Measurements from ENCODE around the gene CELSR2. TPM values are rescaled to one million over a fixed set of nuclear protein-coding genes. Genes with fewer than 3 reads are reported as not detected.

CELSR2 gene
- polyA plus RNA-seq, 1 donor (not counting 4 experiments of a cell fraction or from before 2014, with no cell fraction given) = 7.3 TPM

DNA sequence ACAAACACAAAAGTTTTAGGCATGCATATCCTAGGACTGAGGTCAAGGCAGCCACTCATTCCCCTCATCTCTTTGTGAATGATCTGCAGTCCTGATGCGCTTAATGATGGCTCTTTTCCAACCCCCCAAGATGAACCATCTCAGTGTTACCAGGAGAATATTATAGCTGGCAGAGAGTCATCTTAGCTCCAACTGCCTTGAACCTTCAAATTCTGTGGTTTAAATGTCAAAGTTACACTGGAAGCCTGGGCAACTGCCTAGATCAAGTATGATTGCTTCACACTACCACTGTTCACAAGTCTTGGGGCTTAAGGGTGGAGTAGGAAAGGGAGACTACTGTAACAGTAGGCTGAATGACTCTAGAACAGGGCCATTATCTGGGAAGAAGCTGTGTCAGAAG is 65.5 kb downstream of the CELSR2 start:
- dilution Hi-C loops (cut with MboI; ENCODE audit: extremely low pct_ligation_motif_present, low sequenced_read_pairs) = no loop called here
- no peaks in the 10 kb centered on the region for H3K79me2 ChIP-seq (ENCODE audit: control insufficient read depth, insufficient read depth, low read length)
- no peak overlapping the region for H3K4me2 ChIP-seq (ENCODE audit: control insufficient read depth, extremely low read depth, insufficient read depth, low read depth, low read length)
- H3K9ac ChIP-seq (ENCODE audit: control insufficient read depth, extremely low read depth, insufficient read depth, low read length) = no peak overlapping the region
- H3K4me1 ChIP-seq (ENCODE audit: control insufficient read depth, extremely low read depth, insufficient read depth, low read length) = no peaks in the 10 kb centered on the region
- TF ChIP-seq, protein P1, sequence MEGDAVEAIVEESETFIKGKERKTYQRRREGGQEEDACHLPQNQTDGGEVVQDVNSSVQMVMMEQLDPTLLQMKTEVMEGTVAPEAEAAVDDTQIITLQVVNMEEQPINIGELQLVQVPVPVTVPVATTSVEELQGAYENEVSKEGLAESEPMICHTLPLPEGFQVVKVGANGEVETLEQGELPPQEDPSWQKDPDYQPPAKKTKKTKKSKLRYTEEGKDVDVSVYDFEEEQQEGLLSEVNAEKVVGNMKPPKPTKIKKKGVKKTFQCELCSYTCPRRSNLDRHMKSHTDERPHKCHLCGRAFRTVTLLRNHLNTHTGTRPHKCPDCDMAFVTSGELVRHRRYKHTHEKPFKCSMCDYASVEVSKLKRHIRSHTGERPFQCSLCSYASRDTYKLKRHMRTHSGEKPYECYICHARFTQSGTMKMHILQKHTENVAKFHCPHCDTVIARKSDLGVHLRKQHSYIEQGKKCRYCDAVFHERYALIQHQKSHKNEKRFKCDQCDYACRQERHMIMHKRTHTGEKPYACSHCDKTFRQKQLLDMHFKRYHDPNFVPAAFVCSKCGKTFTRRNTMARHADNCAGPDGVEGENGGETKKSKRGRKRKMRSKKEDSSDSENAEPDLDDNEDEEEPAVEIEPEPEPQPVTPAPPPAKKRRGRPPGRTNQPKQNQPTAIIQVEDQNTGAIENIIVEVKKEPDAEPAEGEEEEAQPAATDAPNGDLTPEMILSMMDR (optimal IDR thresholded peaks at IDR 0.05 in 1 of 3, IDR thresholded peaks at IDR 0.05 in 1 of 3, conservative IDR thresholded peaks at IDR 0.05 in 1 of 3; ENCODE audit: extremely low read depth in 1 of 3, insufficient read depth in 2 of 3, low read length in 3 of 3) = no peak
- TF ChIP-seq EZH2 (IDR thresholded peaks at IDR 0.05; ENCODE audit: low read length) = no peak
- DNase-seq (ENCODE audit: low read depth, low spot score) = no peak
- FAIRE-seq = no peak
- H2AFZ ChIP-seq (ENCODE audit: control insufficient read depth, low read length) = no peak overlapping the region
- H3K36me3 ChIP-seq (ENCODE audit: control insufficient read depth in 2 of 2, extremely low read depth in 1 of 2, insufficient read depth in 2 of 2, low read length in 2 of 2) = no peaks in the 10 kb centered on the region
- H3K27ac ChIP-seq (ENCODE audit: control insufficient read depth, insufficient read depth, low read length) = no peak overlapping the region
- no peaks in the 10 kb centered on the region for H3K9me3 ChIP-seq (ENCODE audit: control insufficient read depth, low read depth, low read length)
- H3K27me3 ChIP-seq (ENCODE audit: control insufficient read depth, extremely low read depth, insufficient read depth, low read length) = peaks cover 2% of the 10 kb centered on the region
- no peak overlapping the region for H3K4me3 ChIP-seq (ENCODE audit: control insufficient read depth in 2 of 3, extremely low read depth in 1 of 3, insufficient read depth in 2 of 3, low read depth in 1 of 3, low read length in 3 of 3)
- no peaks in the 10 kb centered on the region for H4K20me1 ChIP-seq (ENCODE audit: control insufficient read depth, extremely low read depth, insufficient read depth, low read length)
- H3K9me1 ChIP-seq (ENCODE audit: control insufficient read depth, extremely low read depth, insufficient read depth, low read length) = no peaks in the 10 kb centered on the region

- dilution Hi-C loops (cut with MboI; ENCODE audit: extremely low pct_ligation_motif_present, low sequenced_read_pairs) = no loop called here
- Histone ChIP-seq H3K9me1 (ENCODE audit: control insufficient read depth, extremely low read depth, insufficient read depth, low read length) (no peaks in the 10 kb centered on the region), H2AFZ (ENCODE audit: control insufficient read depth, low read length) (no peak overlapping the region), H3K4me3 (ENCODE audit: control insufficient read depth in 2 of 3, extremely low read depth in 1 of 3, insufficient read depth in 2 of 3, low read depth in 1 of 3, low read length in 3 of 3) (no peak overlapping the region), H3K36me3 (ENCODE audit: control insufficient read depth in 2 of 2, extremely low read depth in 1 of 2, insufficient read depth in 2 of 2, low read length in 2 of 2) (no peaks in the 10 kb centered on the region), H3K79me2 (ENCODE audit: control insufficient read depth, insufficient read depth, low read length) (no peaks in the 10 kb centered on the region), H4K20me1 (ENCODE audit: control insufficient read depth, extremely low read depth, insufficient read depth, low read length) (no peaks in the 10 kb centered on the region), H3K27ac (ENCODE audit: control insufficient read depth, insufficient read depth, low read length) (no peak overlapping the region), H3K27me3 (ENCODE audit: control insufficient read depth, extremely low read depth, insufficient read depth, low read length) (no peaks in the 10 kb centered on the region), H3K9ac (ENCODE audit: control insufficient read depth, extremely low read depth, insufficient read depth, low read length) (no peak overlapping the region), H3K9me3 (ENCODE audit: control insufficient read depth, low read depth, low read length) (no peaks in the 10 kb centered on the region), H3K4me2 (ENCODE audit: control insufficient read depth, extremely low read depth, insufficient read depth, low read depth, low read length) (no peak overlapping the region), H3K4me1 (ENCODE audit: control insufficient read depth, extremely low read depth, insufficient read depth, low read length) (no peaks in the 10 kb centered on the region)
- DNase-seq (ENCODE audit: low read depth, low spot score) = no peak
- no peak for FAIRE-seq
- TF ChIP-seq, protein P1 (optimal IDR thresholded peaks at IDR 0.05 in 1 of 3, IDR thresholded peaks at IDR 0.05 in 1 of 3, conservative IDR thresholded peaks at IDR 0.05 in 1 of 3; ENCODE audit: extremely low read depth in 1 of 3, insufficient read depth in 2 of 3, low read length in 3 of 3) = no peak
- no peak for TF ChIP-seq EZH2 (IDR thresholded peaks at IDR 0.05; ENCODE audit: low read length)
Measured at GRCh38 chr1:109315288-109315687, 65.9 kb downstream of the CELSR2 start.

Measured in keratinocyte (primary cell).